Mesothelial cell of epicardium (in vitro differentiated cells): ENCODE data around the gene FAM13C. TPM values are rescaled to one million over a fixed set of nuclear protein-coding genes. Genes with fewer than 3 reads are reported as not detected.

Experiments
- DNase-seq, 2 experiments: peaks; one replicate each; pipeline ENCODE4 v3.0.0; 2021; ENCODE audit warnings: low spot score in 2 of 2; ENCODE audit not compliant: unreplicated experiment in 2 of 2
- H3K27ac Mint-ChIP-seq: 2 replicates; pipeline ENCODE4 v1.8.0; 2021; ENCODE audit warnings: mixed read lengths
- H3K27me3 Mint-ChIP-seq: 2 replicates; pipeline ENCODE4 v1.8.0; 2021; ENCODE audit warnings: low read depth, mixed read lengths
- H3K36me3 Mint-ChIP-seq: 2 replicates; pipeline ENCODE4 v1.8.0; 2021; ENCODE audit warnings: mixed read lengths
- H3K4me1 Mint-ChIP-seq: 2 replicates; pipeline ENCODE4 v1.8.0; 2021; ENCODE audit warnings: mixed read lengths
- H3K4me3 Mint-ChIP-seq: 2 replicates; pipeline ENCODE4 v1.8.0; 2021; ENCODE audit warnings: mild to moderate bottlenecking, moderate library complexity, mixed read lengths
- H3K9me3 Mint-ChIP-seq: 2 replicates; pipeline ENCODE4 v1.8.0; 2021; ENCODE audit warnings: mixed read lengths
- total RNA-seq: library from RNA; stranded (reverse); gene quantifications from 3 replicates; pipeline ENCODE4 v1.2.1, GENCODE V29; 2021
- TF ChIP-seq, protein P1 (sequence below): fragments of 200-600 bp; sonication (generic); IDR thresholded peaks from one replicate; pipeline ENCODE4 v1.5.0; 2021; ENCODE audit warnings: antibody characterized with exemption; ENCODE audit not compliant: unreplicated experiment

The FAM13C gene
- total RNA-seq, 1 donor from 2014 or later = 7.3 TPM

DNA sequence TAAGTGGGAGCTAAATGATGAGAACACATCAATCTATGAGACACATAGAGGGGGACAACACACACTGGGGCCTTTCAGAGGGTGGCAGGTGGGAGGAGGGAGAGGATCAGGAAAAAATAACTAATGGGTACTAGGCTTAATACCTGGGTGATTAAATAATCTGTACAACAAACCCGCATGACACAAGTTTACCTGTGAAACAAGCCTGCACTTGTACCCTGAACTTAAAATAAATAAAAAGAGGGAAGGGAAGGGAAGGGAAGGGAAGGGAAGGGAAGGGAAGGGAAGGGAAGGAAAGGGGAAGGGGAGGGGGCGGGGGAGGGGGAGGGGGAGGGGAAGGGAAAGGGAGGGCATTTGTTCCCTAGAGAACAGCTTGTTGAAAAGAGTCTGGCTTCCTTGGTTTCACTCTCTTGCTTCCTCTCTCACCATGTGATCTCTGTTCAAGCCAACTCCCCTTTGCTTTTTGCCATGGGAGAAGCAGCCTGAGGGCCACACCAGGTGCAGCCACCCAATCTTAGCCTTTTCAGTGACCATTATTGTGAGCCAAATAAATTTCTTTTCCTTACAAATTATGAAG lies 57.7 kb downstream of the FAM13C start:
- H3K27ac Mint-ChIP-seq = no peak overlapping the region
- no peaks in the 10 kb centered on the region for H3K36me3 Mint-ChIP-seq
- TF ChIP-seq, protein P1, sequence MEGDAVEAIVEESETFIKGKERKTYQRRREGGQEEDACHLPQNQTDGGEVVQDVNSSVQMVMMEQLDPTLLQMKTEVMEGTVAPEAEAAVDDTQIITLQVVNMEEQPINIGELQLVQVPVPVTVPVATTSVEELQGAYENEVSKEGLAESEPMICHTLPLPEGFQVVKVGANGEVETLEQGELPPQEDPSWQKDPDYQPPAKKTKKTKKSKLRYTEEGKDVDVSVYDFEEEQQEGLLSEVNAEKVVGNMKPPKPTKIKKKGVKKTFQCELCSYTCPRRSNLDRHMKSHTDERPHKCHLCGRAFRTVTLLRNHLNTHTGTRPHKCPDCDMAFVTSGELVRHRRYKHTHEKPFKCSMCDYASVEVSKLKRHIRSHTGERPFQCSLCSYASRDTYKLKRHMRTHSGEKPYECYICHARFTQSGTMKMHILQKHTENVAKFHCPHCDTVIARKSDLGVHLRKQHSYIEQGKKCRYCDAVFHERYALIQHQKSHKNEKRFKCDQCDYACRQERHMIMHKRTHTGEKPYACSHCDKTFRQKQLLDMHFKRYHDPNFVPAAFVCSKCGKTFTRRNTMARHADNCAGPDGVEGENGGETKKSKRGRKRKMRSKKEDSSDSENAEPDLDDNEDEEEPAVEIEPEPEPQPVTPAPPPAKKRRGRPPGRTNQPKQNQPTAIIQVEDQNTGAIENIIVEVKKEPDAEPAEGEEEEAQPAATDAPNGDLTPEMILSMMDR = no peak
- H3K4me3 Mint-ChIP-seq = no peak overlapping the region
- DNase-seq = no peak
- H3K4me1 Mint-ChIP-seq = peaks cover 5% of the 10 kb centered on the region
- H3K9me3 Mint-ChIP-seq = no peaks in the 10 kb centered on the region
- peaks cover 6% of the 10 kb centered on the region for H3K27me3 Mint-ChIP-seq

DNA sequence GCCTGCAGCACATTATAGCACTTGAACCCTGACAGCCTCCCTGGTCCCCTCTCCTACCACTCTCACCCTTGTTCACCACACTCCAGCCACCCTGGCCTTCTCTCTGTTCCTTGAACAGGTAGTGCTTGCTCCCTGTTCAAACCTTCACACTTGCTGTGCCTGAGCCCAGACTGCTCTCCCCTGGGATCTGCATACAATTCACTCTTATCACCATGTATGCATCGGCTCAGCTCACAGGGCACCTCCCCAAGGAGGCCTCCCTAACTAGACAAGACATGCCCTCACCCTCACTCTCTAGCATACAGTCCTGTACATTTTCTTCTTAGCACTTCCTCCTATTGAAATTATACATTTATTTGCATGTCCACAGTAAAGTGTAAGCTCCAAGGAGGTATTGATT lies 59.3 kb downstream of the FAM13C start:
- H3K4me1 Mint-ChIP-seq = peaks cover 5% of the 10 kb centered on the region
- H3K9me3 Mint-ChIP-seq = no peaks in the 10 kb centered on the region
- H3K27me3 Mint-ChIP-seq = no peaks in the 10 kb centered on the region
- TF ChIP-seq, protein P1 = no peak
- no peaks in the 10 kb centered on the region for H3K36me3 Mint-ChIP-seq
- DNase-seq = no peak
- H3K4me3 Mint-ChIP-seq = no peak overlapping the region
- no peak overlapping the region for H3K27ac Mint-ChIP-seq

DNA sequence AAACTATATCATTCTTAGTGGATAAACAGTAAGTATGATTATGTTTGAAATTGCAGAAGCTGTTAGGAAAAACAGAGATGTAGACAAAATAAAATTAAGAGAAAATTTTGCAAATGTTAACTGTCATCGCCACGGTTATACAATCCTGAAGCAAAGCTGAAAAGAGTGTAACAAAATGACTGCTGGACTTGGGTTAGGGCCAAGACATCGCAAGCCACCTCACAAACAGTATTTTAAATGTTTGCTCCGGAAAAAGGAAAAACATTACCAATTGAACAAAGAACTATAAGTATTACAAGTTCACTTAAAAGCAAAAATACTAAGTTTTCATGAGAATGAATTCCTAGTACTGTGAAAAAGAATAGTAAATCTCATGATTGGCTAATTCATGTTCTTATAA lies 60.0 kb downstream of the FAM13C start:
- Mint-ChIP-seq H3K4me1 (peaks cover 5% of the 10 kb centered on the region), H3K27me3 (no peaks in the 10 kb centered on the region), H3K36me3 (no peaks in the 10 kb centered on the region), H3K27ac (no peak overlapping the region), H3K4me3 (no peak overlapping the region), H3K9me3 (no peaks in the 10 kb centered on the region)
- TF ChIP-seq, protein P1 = no peak
- no peak for DNase-seq

DNA sequence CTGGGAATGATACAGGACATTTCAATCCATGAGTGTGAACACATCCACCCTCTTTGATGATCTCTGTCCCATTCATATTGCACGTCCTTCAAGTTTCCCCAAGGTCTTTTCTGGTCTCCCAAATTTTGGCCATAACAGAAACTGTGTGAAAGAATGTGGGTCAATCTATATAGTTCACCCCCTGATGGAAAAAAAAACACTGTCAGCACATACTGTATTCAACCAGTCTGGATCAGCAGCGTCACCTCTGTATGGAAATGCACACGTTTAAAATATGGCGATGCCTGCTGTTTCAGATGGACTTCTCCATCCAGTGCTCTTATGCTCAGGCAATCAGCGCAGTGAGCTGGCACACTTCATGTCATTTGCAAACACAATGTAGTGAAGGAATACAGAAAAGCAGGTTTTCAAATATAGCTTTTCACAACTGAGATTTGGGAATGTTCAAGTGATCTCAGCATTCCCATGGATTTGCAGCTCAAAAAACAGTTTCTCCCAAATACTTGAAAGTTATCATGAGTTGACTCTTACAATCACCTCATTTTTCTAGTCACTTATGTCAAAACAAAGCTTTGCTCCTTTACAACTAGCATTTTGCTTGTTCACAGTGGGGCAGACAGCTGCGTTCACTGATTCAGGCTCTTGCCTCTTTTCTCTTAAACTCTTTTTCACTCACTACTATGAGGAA lies 61.1 kb downstream of the FAM13C start:
- Mint-ChIP-seq H3K27ac (no peak overlapping the region), H3K4me1 (peaks cover 5% of the 10 kb centered on the region), H3K9me3 (no peaks in the 10 kb centered on the region), H3K4me3 (no peak overlapping the region), H3K36me3 (no peaks in the 10 kb centered on the region), H3K27me3 (no peaks in the 10 kb centered on the region)
- no peak for DNase-seq
- TF ChIP-seq, protein P1 = no peak

DNA sequence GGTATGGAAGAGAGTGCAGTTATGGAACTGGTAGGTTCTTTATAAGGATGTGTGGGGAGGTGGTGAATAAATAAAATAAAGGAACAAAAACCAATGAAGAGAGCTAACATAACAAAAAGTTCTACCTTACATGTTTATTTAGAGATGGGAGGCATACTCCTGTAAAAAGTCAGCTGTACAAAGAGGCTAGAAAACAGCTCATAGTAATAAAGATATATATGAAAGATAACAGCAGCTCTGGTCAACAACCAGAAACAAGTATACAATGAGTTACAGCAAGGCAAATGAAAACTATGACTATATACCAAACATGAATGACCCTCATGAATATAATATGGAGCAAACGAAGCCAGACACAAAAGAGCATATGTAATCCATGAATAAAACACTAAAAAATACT lies 62.0 kb downstream of the FAM13C start:
- no peak for DNase-seq
- Mint-ChIP-seq H3K4me1 (peaks cover 5% of the 10 kb centered on the region), H3K27me3 (no peaks in the 10 kb centered on the region), H3K9me3 (no peaks in the 10 kb centered on the region), H3K4me3 (no peak overlapping the region), H3K27ac (no peak overlapping the region), H3K36me3 (no peaks in the 10 kb centered on the region)
- TF ChIP-seq, protein P1 = no peak
